GM10266 (cell line): ENCODE data around the gene PTK7.
"Not testable (repeated sequence)": the region's sequence is repeated elsewhere in the genome, so short reads cannot be mapped to it uniquely, and the experiment has no call there.

ENCODE experiments used
- DNase-seq: peaks from one replicate; pipeline ENCODE4 v3.0.0; 2012; ENCODE audit errors: extremely low spot score
- CTCF ChIP-seq: IDR thresholded peaks from 2 replicates; pipeline ENCODE4 v1.5.1; 2012; ENCODE audit warnings: mild to moderate bottlenecking, low read depth; ENCODE audit not compliant: control insufficient read depth, insufficient read depth; ENCODE audit errors: missing control alignments

PTK7 gene

GRCh38 chr6:43127877-43128276 is 51.8 kb downstream of the PTK7 start:
- TF ChIP-seq CTCF: no peak
- DNase-seq: no peak

GRCh38 chr6:43128926-43129325 is 52.8 kb downstream of the PTK7 start:
- no peak for TF ChIP-seq CTCF
- DNase-seq: no peak

- peak; percentile 46 for DNase-seq
- TF ChIP-seq CTCF: peak; percentile 47
These were observed 53.5 kb downstream of the PTK7 start for GRCh38 chr6:43129434-43130194.

GRCh38 chr6:43130429-43130828 is 54.3 kb downstream of the PTK7 start:
- no peak for DNase-seq
- TF ChIP-seq CTCF: no peak

GRCh38 chr6:43131379-43131778 is 55.3 kb downstream of the PTK7 start:
- DNase-seq: not testable (repeated sequence)

- DNase-seq: no peak
These were observed 62.2 kb downstream of the PTK7 start for GRCh38 chr6:43138267-43138666.

GRCh38 chr6:43139973-43140372 is 63.9 kb downstream of the PTK7 start:
- not testable (repeated sequence) for DNase-seq

More at GRCh38 chr6:43138267-43138666, 62.2 kb downstream of the PTK7 start:
- no peak for TF ChIP-seq CTCF

- TF ChIP-seq CTCF: no peak
- DNase-seq: no peak
These were observed 65.5 kb downstream of the PTK7 start for GRCh38 chr6:43141644-43142043.
